Activated B cell treated with CpG ODN at 0.5 μM for 24 hours (primary cell): ENCODE data around the gene RPL28. TPM values are rescaled to one million over a fixed set of nuclear protein-coding genes. Genes with fewer than 3 reads are reported as not detected.
"Not testable (repeated sequence)": the region's sequence is repeated elsewhere in the genome, so short reads cannot be mapped to it uniquely, and the experiment has no call there.

ENCODE experiments used
- ATAC-seq: fragments of 200-7000 bp; cut with Tn5 transposase; one replicate; pipeline ENCODE4 v1.10.0; 2021; ENCODE audit warnings: low read depth, mild to moderate bottlenecking, moderate library complexity
- CTCF ChIA-PET: fragments of 350-600 bp; sonication (Branson Sonifier 250); formaldehyde crosslinking; loops from one replicate; lab custom pipeline; 2021; ENCODE audit warnings: antibody characterized with exemption; lab: Charles Lee
- POLR2A ChIA-PET: fragments of 350-600 bp; sonication (Branson Sonifier 250); formaldehyde crosslinking; loops from one replicate; lab custom pipeline; 2021; ENCODE audit warnings: antibody characterized with exemption; lab: Charles Lee
- DNase-seq: peaks from one replicate; pipeline ENCODE4 v3.0.0; 2022
- H3K27ac Mint-ChIP-seq: one replicate; pipeline ENCODE4 v1.8.0; 2020; ENCODE audit warnings: mixed read lengths
- H3K27me3 Mint-ChIP-seq: one replicate; pipeline ENCODE4 v1.8.0; 2021; ENCODE audit warnings: mixed read lengths
- H3K36me3 Mint-ChIP-seq: one replicate; pipeline ENCODE4 v1.8.0; 2021; ENCODE audit warnings: low read depth, mixed read lengths
- H3K4me1 Mint-ChIP-seq: one replicate; pipeline ENCODE4 v1.8.0; 2021; ENCODE audit warnings: mixed read lengths
- H3K4me3 Mint-ChIP-seq: one replicate; pipeline ENCODE4 v1.8.0; 2020; ENCODE audit warnings: mild to moderate bottlenecking, mixed read lengths
- H3K9me3 Mint-ChIP-seq: one replicate; pipeline ENCODE4 v1.8.0; 2020; ENCODE audit warnings: mixed read lengths
- CTCF ChIP-seq: fragments of 200-600 bp; IDR thresholded peaks from one replicate; pipeline ENCODE4 v1.8.0; 2022; ENCODE audit warnings: antibody characterized with exemption, mild to moderate bottlenecking
- intact Hi-C: fragments of 100-400 bp; cut with micrococcal nuclease; formaldehyde crosslinking; loops from one replicate; pipeline ENCODE4 v1.15.1; 2024
- total RNA-seq: library from RNA; stranded (reverse); gene quantifications from 2 replicates; pipeline ENCODE4 v1.2.3, GENCODE V29; 2022

Gene RPL28
- total RNA-seq, 1 donor from 2014 or later: 3,790 TPM

GRCh38 chr19:55419103-55419502 is 33.4 kb downstream of the RPL28 start:
- Mint-ChIP-seq H3K36me3 (no peaks in the 10 kb centered on the region), H3K4me3 (no peak overlapping the region), H3K9me3 (no peaks in the 10 kb centered on the region), H3K27ac (no peak overlapping the region), H3K4me1 (peaks cover 3% of the 10 kb centered on the region), H3K27me3 (peaks cover 26% of the 10 kb centered on the region)
- TF ChIP-seq CTCF: no peak
- intact Hi-C loops: loop anchor here (1.0 to 5.0 kb wide), 3 partner anchors 119 to 332 kb away; no protein-coding TSS in a partner anchor
- ATAC-seq (no peak), DNase-seq (no peak)
- ChIA-PET POLR2A (interaction anchor here (0.9 kb wide), 1 partner anchor 11 kb away, joined by 3 read pairs; the partner anchor contains the start of gene UBE2S), CTCF (interaction anchor here (1.3 to 3.7 kb wide), 2 partner anchors 165 to 279 kb away, joined by 4 to 37 read pairs; no protein-coding TSS in a partner anchor)

GRCh38 chr19:55419624-55420236 is 34.0 kb downstream of the RPL28 start:
- ATAC-seq (no peak), DNase-seq (no peak)
- H3K4me3 Mint-ChIP-seq: no peak overlapping the region
- H3K36me3 Mint-ChIP-seq: no peaks in the 10 kb centered on the region
- ChIA-PET CTCF (interaction anchor here (1.3 to 3.7 kb wide), 2 partner anchors 165 to 279 kb away, joined by 4 to 37 read pairs; no protein-coding TSS in a partner anchor), POLR2A (interaction anchor here (0.9 kb wide), 1 partner anchor 12 kb away, joined by 3 read pairs; the partner anchor contains the start of gene UBE2S)
- H3K9me3 Mint-ChIP-seq: no peaks in the 10 kb centered on the region
- H3K27me3 Mint-ChIP-seq: peaks cover 26% of the 10 kb centered on the region
- peaks cover 3% of the 10 kb centered on the region for H3K4me1 Mint-ChIP-seq
- intact Hi-C loops: loop anchor here (1.0 to 5.0 kb wide), 3 partner anchors 119 to 333 kb away; no protein-coding TSS in a partner anchor
- TF ChIP-seq CTCF: no peak
- no peak overlapping the region for H3K27ac Mint-ChIP-seq

- CTCF ChIA-PET: interaction anchor here (0.8 kb wide), 1 partner anchor 119 kb away, joined by 4 read pairs; no protein-coding TSS in a partner anchor
- POLR2A ChIA-PET: interaction anchor here (0.6 kb wide), 1 partner anchor 27 kb away, joined by 3 read pairs; no protein-coding TSS in a partner anchor
- peaks cover 28% of the 10 kb centered on the region for H3K27me3 Mint-ChIP-seq
- H3K9me3 Mint-ChIP-seq, intact Hi-C loops, H3K27ac Mint-ChIP-seq, H3K4me1 Mint-ChIP-seq, DNase-seq, H3K36me3 Mint-ChIP-seq, H3K4me3 Mint-ChIP-seq, ATAC-seq: not testable (repeated sequence)
Observed at GRCh38 chr19:55421281-55421680, 35.5 kb downstream of the RPL28 start.

GRCh38 chr19:55423225-55424005 is 37.7 kb downstream of the RPL28 start:
- H3K27ac Mint-ChIP-seq: no peak overlapping the region
- no peak overlapping the region for H3K4me3 Mint-ChIP-seq
- no peak for ATAC-seq

GRCh38 chr19:55424518-55424917 is 38.8 kb downstream of the RPL28 start:
- no peak for TF ChIP-seq CTCF
- no peak overlapping the region for H3K27ac Mint-ChIP-seq
- POLR2A ChIA-PET: no interaction called here
- ATAC-seq (no peak), DNase-seq (no peak)
- no peaks in the 10 kb centered on the region for H3K4me1 Mint-ChIP-seq
- intact Hi-C loops: no loop called here
- peaks cover 32% of the 10 kb centered on the region for H3K27me3 Mint-ChIP-seq
- H3K9me3 Mint-ChIP-seq: no peaks in the 10 kb centered on the region
- no peak overlapping the region for H3K4me3 Mint-ChIP-seq
- H3K36me3 Mint-ChIP-seq: no peaks in the 10 kb centered on the region
- CTCF ChIA-PET: no interaction called here

More at GRCh38 chr19:55423225-55424005, 37.7 kb downstream of the RPL28 start:
- no peaks in the 10 kb centered on the region for H3K36me3 Mint-ChIP-seq
- CTCF ChIA-PET: no interaction called here
- POLR2A ChIA-PET: no interaction called here
- H3K9me3 Mint-ChIP-seq: no peaks in the 10 kb centered on the region
- peaks cover 25% of the 10 kb centered on the region for H3K27me3 Mint-ChIP-seq
- no peak for DNase-seq
- intact Hi-C loops: no loop called here
- no peak for TF ChIP-seq CTCF
- no peaks in the 10 kb centered on the region for H3K4me1 Mint-ChIP-seq
